ENCODE data around the gene EDN2. TPM values are rescaled to one million over a fixed set of nuclear protein-coding genes. Genes with fewer than 3 reads are reported as not detected.

The EDN2 gene
- total and polyA plus RNA-seq, 2 donors (not counting 1 experiment from before 2014, with no cell fraction given) = not detected

GRCh38 chr1:41519667-41520066 lies 35.2 kb upstream of the EDN2 start:
- no peaks in the 10 kb centered on the region for H3K9me3 ChIP-seq (ENCODE audit: control extremely low read depth in 1 of 3, control insufficient read depth in 2 of 3, insufficient read depth in 1 of 3, low read length in 2 of 3)
- Mint-ChIP-seq H3K9me3 (ENCODE audit: insufficient read depth) (no peaks in the 10 kb centered on the region), H3K4me1 (peaks cover 35% of the 10 kb centered on the region), H3K4me3 (no peak overlapping the region), H3K27me3 (no peaks in the 10 kb centered on the region), H3K27ac (no peak overlapping the region)
- intact Hi-C loops (cut with micrococcal nuclease) = loop anchor here (10.0 kb wide), 1 partner anchor 55 kb away; no protein-coding TSS in a partner anchor
- ATAC-seq (ENCODE audit: low read depth) (no peak), DNase-seq (no peak)
- ChIA-PET POLR2A (no interaction called here), CTCF (no interaction called here)
- peaks cover 0 to 7% of the 10 kb centered on the region in 2 experiments for H3K36me3 ChIP-seq (replicated peaks in 1 of 2; ENCODE audit: control extremely low read depth in 1 of 2, control insufficient read depth in 1 of 2, extremely low read depth in 1 of 2, insufficient read depth in 2 of 2, low read length in 1 of 2)
- no peak overlapping the region for H2AFZ ChIP-seq (ENCODE audit: insufficient read depth, low read depth, low read length, poor library complexity, severe bottlenecking)
- no peaks in the 10 kb centered on the region for H4K20me1 ChIP-seq (ENCODE audit: control insufficient read depth, insufficient read depth, low read length, poor library complexity, severe bottlenecking)
- 98% methylated on average over 5 of the region's 5 CpGs for WGBS (ENCODE audit: insufficient coverage)
- no peaks in the 10 kb centered on the region for H3K79me2 ChIP-seq (ENCODE audit: control insufficient read depth, insufficient read depth, low read length)
- TF ChIP-seq, protein P1, sequence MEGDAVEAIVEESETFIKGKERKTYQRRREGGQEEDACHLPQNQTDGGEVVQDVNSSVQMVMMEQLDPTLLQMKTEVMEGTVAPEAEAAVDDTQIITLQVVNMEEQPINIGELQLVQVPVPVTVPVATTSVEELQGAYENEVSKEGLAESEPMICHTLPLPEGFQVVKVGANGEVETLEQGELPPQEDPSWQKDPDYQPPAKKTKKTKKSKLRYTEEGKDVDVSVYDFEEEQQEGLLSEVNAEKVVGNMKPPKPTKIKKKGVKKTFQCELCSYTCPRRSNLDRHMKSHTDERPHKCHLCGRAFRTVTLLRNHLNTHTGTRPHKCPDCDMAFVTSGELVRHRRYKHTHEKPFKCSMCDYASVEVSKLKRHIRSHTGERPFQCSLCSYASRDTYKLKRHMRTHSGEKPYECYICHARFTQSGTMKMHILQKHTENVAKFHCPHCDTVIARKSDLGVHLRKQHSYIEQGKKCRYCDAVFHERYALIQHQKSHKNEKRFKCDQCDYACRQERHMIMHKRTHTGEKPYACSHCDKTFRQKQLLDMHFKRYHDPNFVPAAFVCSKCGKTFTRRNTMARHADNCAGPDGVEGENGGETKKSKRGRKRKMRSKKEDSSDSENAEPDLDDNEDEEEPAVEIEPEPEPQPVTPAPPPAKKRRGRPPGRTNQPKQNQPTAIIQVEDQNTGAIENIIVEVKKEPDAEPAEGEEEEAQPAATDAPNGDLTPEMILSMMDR (IDR thresholded peaks at IDR 0.05) = no peak
- TF ChIP-seq EZH2 (IDR thresholded peaks at IDR 0.05; ENCODE audit: borderline replicate concordance, insufficient read depth, low read depth, low read length, poor library complexity, severe bottlenecking) = no peak
- H3K27me3 ChIP-seq (replicated peaks in 1 of 4; ENCODE audit: control extremely low read depth in 1 of 4, control insufficient read depth in 3 of 4, insufficient read depth in 4 of 4, low read length in 3 of 4) = no peaks in the 10 kb centered on the region
- H3K4me1 ChIP-seq (ENCODE audit: control insufficient read depth in 2 of 2, insufficient read depth in 2 of 2, low read length in 2 of 2) = peaks cover 25 to 39% of the 10 kb centered on the region in 2 donors
- no peak overlapping the region for H3K4me2 ChIP-seq (replicated peaks; ENCODE audit: low read depth, low read length, poor library complexity, severe bottlenecking)
- no peak overlapping the region for H3K4me3 ChIP-seq (ENCODE audit: control extremely low read depth in 1 of 5, extremely low read depth in 1 of 5, insufficient read depth in 1 of 5, low read depth in 2 of 5, low read length in 4 of 5)
- no peak overlapping the region for H3K27ac ChIP-seq (ENCODE audit: low read length in 2 of 2)
- no peak overlapping the region for H3K9ac ChIP-seq (ENCODE audit: low read length)

- 46% methylated on average over 4 of the region's 5 CpGs for whole genome bisulfite sequencing (ENCODE audit: insufficient coverage)
- peaks cover 0 to 2% of the 10 kb centered on the region in 2 experiments for H3K36me3 ChIP-seq (replicated peaks in 1 of 2; ENCODE audit: control extremely low read depth in 1 of 2, control insufficient read depth in 1 of 2, extremely low read depth in 1 of 2, insufficient read depth in 2 of 2, low read length in 1 of 2)
- Mint-ChIP-seq H3K4me3 (no peak overlapping the region), H3K4me1 (peaks cover 35% of the 10 kb centered on the region), H3K9me3 (ENCODE audit: insufficient read depth) (no peaks in the 10 kb centered on the region), H3K27me3 (no peaks in the 10 kb centered on the region), H3K27ac (peak overlapping the region; percentile 82)
- no peaks in the 10 kb centered on the region for H4K20me1 ChIP-seq (ENCODE audit: control insufficient read depth, insufficient read depth, low read length, poor library complexity, severe bottlenecking)
- H3K4me2 ChIP-seq (replicated peaks; ENCODE audit: low read depth, low read length, poor library complexity, severe bottlenecking) = peak overlapping the region; percentile 40
- no peak overlapping the region for H3K4me3 ChIP-seq (ENCODE audit: control extremely low read depth in 1 of 5, extremely low read depth in 1 of 5, insufficient read depth in 1 of 5, low read depth in 2 of 5, low read length in 4 of 5)
- H3K27ac ChIP-seq (ENCODE audit: low read length in 2 of 2) = no peak overlapping the region
- H3K4me1 ChIP-seq (ENCODE audit: control insufficient read depth in 2 of 2, insufficient read depth in 2 of 2, low read length in 2 of 2) = peaks cover 25 to 39% of the 10 kb centered on the region in 2 donors
- intact Hi-C loops (cut with micrococcal nuclease) = loop anchor here (10.0 kb wide), 1 partner anchor 56 kb away; no protein-coding TSS in a partner anchor
- ChIA-PET CTCF (interaction anchor here (0.6 to 2.8 kb wide), 3 partner anchors 10 to 1015 kb away, joined by 3 to 9 read pairs (median 8); no protein-coding TSS in a partner anchor), POLR2A (interaction anchor here (0.7 kb wide), 1 partner anchor 209 kb away, joined by 6 read pairs; no protein-coding TSS in a partner anchor)
- no peaks in the 10 kb centered on the region for H3K27me3 ChIP-seq (replicated peaks in 1 of 4; ENCODE audit: control extremely low read depth in 1 of 4, control insufficient read depth in 3 of 4, insufficient read depth in 4 of 4, low read length in 3 of 4)
- H2AFZ ChIP-seq (ENCODE audit: insufficient read depth, low read depth, low read length, poor library complexity, severe bottlenecking) = no peak overlapping the region
- no peaks in the 10 kb centered on the region for H3K9me3 ChIP-seq (ENCODE audit: control extremely low read depth in 1 of 3, control insufficient read depth in 2 of 3, insufficient read depth in 1 of 3, low read length in 2 of 3)
- no peak overlapping the region for H3K9ac ChIP-seq (ENCODE audit: low read length)
- no peak for TF ChIP-seq EZH2 (IDR thresholded peaks at IDR 0.05; ENCODE audit: borderline replicate concordance, insufficient read depth, low read depth, low read length, poor library complexity, severe bottlenecking)
- TF ChIP-seq, protein P1 (IDR thresholded peaks at IDR 0.05) = no peak
- ATAC-seq (ENCODE audit: low read depth) (peak; percentile 55), DNase-seq (peak; percentile 35)
- H3K79me2 ChIP-seq (ENCODE audit: control insufficient read depth, insufficient read depth, low read length) = no peaks in the 10 kb centered on the region
Observed at GRCh38 chr1:41518471-41518870, 34.0 kb upstream of the EDN2 start.

Measured in B cell (primary cell).